GM12875 (cell line): ENCODE data around the gene TRDN.

Experiments
- H3K4me3 ChIP-seq: one replicate; pipeline ENCODE4 v1.5.1; 2011; ENCODE audit warnings: low read depth, low read length, control low read depth
- CTCF ChIP-seq: IDR thresholded peaks from 2 replicates; pipeline ENCODE4 v1.5.1; 2011; ENCODE audit warnings: low read depth, mild to moderate bottlenecking, control low read depth, inconsistent platforms, low read length, moderate library complexity, borderline replicate concordance; ENCODE audit not compliant: insufficient read depth

The TRDN gene

GRCh38 chr6:123420512-123420911 is 216.2 kb downstream of the TRDN start:
- H3K4me3 ChIP-seq = no peak overlapping the region

GRCh38 chr6:123418071-123418470 is 218.7 kb downstream of the TRDN start:
- H3K4me3 ChIP-seq = no peak overlapping the region
- TF ChIP-seq CTCF = no peak

More at GRCh38 chr6:123420512-123420911, 216.2 kb downstream of the TRDN start:
- TF ChIP-seq CTCF = no peak

GRCh38 chr6:123417535-123417934 is 219.2 kb downstream of the TRDN start:
- H3K4me3 ChIP-seq = no peak overlapping the region
- no peak for TF ChIP-seq CTCF

GRCh38 chr6:123415844-123416468 is 220.8 kb downstream of the TRDN start:
- peak; percentile 33; the same call in 1 of the 2 replicates for TF ChIP-seq CTCF
- no peak overlapping the region for H3K4me3 ChIP-seq

- no peak overlapping the region for H3K4me3 ChIP-seq
- TF ChIP-seq CTCF = no peak
These were observed 231.8 kb downstream of the TRDN start for GRCh38 chr6:123404975-123405374.

GRCh38 chr6:123402052-123402451 is 234.7 kb downstream of the TRDN start:
- no peak for TF ChIP-seq CTCF
- H3K4me3 ChIP-seq = no peak overlapping the region

- TF ChIP-seq CTCF = no peak
- H3K4me3 ChIP-seq = no peak overlapping the region
These were observed 238.7 kb downstream of the TRDN start for GRCh38 chr6:123398072-123398471.
